RPMI7951 (cell line): ENCODE data around the gene PRKACA. TPM values are rescaled to one million over a fixed set of nuclear protein-coding genes. Genes with fewer than 3 reads are reported as not detected.
"Not testable (repeated sequence)": the region's sequence is repeated elsewhere in the genome, so short reads cannot be mapped to it uniquely, and the experiment has no call there.

ENCODE experiments used
- DNase-seq: peaks from one replicate; pipeline ENCODE4 v3.0.0-alpha.2; 2012; ENCODE audit warnings: low read depth
- total RNA-seq: library from RNA; depleted of rRNA; stranded (reverse); fragments of >200 nt; shearing (Covaris generic); gene quantifications from 2 replicates; pipeline ENCODE4 v1.2.3, GENCODE V29; 2014

The PRKACA gene
- total RNA-seq, 1 experiment from 2014 or later: 60.9 TPM

- DNase-seq: no peak
These were observed 47.1 kb downstream of the PRKACA start for GRCh38 chr19:14070268-14071050.

- no peak for DNase-seq
These were observed 51.4 kb downstream of the PRKACA start for GRCh38 chr19:14066134-14066533.

GRCh38 chr19:14063105-14063504 lies 54.5 kb downstream of the PRKACA start:
- DNase-seq: no peak

GRCh38 chr19:14062558-14062855 lies 55.1 kb downstream of the PRKACA start:
- DNase-seq: no peak

GRCh38 chr19:14061751-14062557 lies 55.6 kb downstream of the PRKACA start, which contains the start of gene PALM3:
Gene PALM3 (minus strand): TSS chr19:14062076. CDS start chr19:14061980, 96 bp downstream.
- no peak for DNase-seq

- DNase-seq: no peak
These were observed 56.3 kb downstream of the PRKACA start for GRCh38 chr19:14061081-14061749.

GRCh38 chr19:14059652-14060155 lies 57.9 kb downstream of the PRKACA start:
- DNase-seq: no peak

GRCh38 chr19:14059093-14059480 lies 58.5 kb downstream of the PRKACA start:
- no peak for DNase-seq

GRCh38 chr19:14058182-14059092 lies 59.1 kb downstream of the PRKACA start:
- no peak for DNase-seq

GRCh38 chr19:14056741-14057356 lies 60.7 kb downstream of the PRKACA start:
- DNase-seq: no peak

- no peak for DNase-seq
These were observed 61.4 kb downstream of the PRKACA start for GRCh38 chr19:14056069-14056666.

GRCh38 chr19:14055396-14055795 lies 62.2 kb downstream of the PRKACA start:
- DNase-seq: no peak

GRCh38 chr19:14054721-14055120 lies 62.8 kb downstream of the PRKACA start:
- no peak for DNase-seq

- DNase-seq: no peak
These were observed 63.5 kb downstream of the PRKACA start for GRCh38 chr19:14054099-14054498.

- no peak for DNase-seq
These were observed 64.1 kb downstream of the PRKACA start for GRCh38 chr19:14053500-14053899.

- no peak for DNase-seq
These were observed 64.5 kb downstream of the PRKACA start for GRCh38 chr19:14053032-14053431.

- DNase-seq: no peak
These were observed 65.1 kb downstream of the PRKACA start for GRCh38 chr19:14052470-14052869.

- DNase-seq: no peak
These were observed 65.6 kb downstream of the PRKACA start for GRCh38 chr19:14051980-14052379.

- not testable (repeated sequence) for DNase-seq
These were observed 66.6 kb downstream of the PRKACA start for GRCh38 chr19:14050961-14051360.

- no peak for DNase-seq
These were observed 67.0 kb downstream of the PRKACA start for GRCh38 chr19:14050512-14050911.
